Choroid plexus epithelial cell (primary cell): ENCODE results near the gene DPH2.

Source experiments
- DNase-seq: peaks from one replicate; pipeline ENCODE4 v3.0.0-alpha.2; 2010; ENCODE audit warnings: low read depth
- H3K4me3 ChIP-seq: 2 replicates; pipeline ENCODE4 v1.5.1; 2011; ENCODE audit warnings: low read depth, mild to moderate bottlenecking, control low read depth, low read length, moderate library complexity
- CTCF ChIP-seq: conservative IDR thresholded peaks from 2 replicates; pipeline ENCODE4 v1.5.1; 2011; ENCODE audit warnings: low read depth, mild to moderate bottlenecking, control low read depth, inconsistent platforms, low read length, moderate library complexity

DPH2 gene

GRCh38 chr1:43931711-43932660 lies 37.8 kb upstream of the DPH2 start:
- no peak for TF ChIP-seq CTCF
- no peak for DNase-seq
- H3K4me3 ChIP-seq, result no peak overlapping the region

GRCh38 chr1:43932786-43933385 lies 36.9 kb upstream of the DPH2 start:
- peak overlapping the region; percentile 55 for H3K4me3 ChIP-seq
- DNase-seq, result peak; percentile 43
- no peak for TF ChIP-seq CTCF

GRCh38 chr1:43933386-43934100 lies 36.3 kb upstream of the DPH2 start, which contains the start of gene ARTN:
Gene ARTN (plus strand): TSS chr1:43933801. CDS start chr1:43935657, 1,856 bp downstream.
- no peak for DNase-seq
- TF ChIP-seq CTCF, result no peak
- peak within 1 kb of the TSS; percentile 55 for H3K4me3 ChIP-seq

GRCh38 chr1:43934101-43934985 lies 35.5 kb upstream of the DPH2 start:
- DNase-seq, result peak; percentile 72
- TF ChIP-seq CTCF, result peak; percentile 94
- H3K4me3 ChIP-seq, result peak overlapping the region; percentile 55

GRCh38 chr1:43934986-43935324 lies 34.9 kb upstream of the DPH2 start:
- DNase-seq, result no peak
- TF ChIP-seq CTCF, result no peak

GRCh38 chr1:43935711-43936427 lies 33.9 kb upstream of the DPH2 start:
- peak overlapping the region; percentile 46 for H3K4me3 ChIP-seq
- no peak for DNase-seq
- no peak for TF ChIP-seq CTCF

More at GRCh38 chr1:43934986-43935324, 34.9 kb upstream of the DPH2 start:
- no peak overlapping the region for H3K4me3 ChIP-seq
